Placental epithelial cell (primary cell): ENCODE results near the gene FASTKD3. TPM values are rescaled to one million over a fixed set of nuclear protein-coding genes. Genes with fewer than 3 reads are reported as not detected.

Source experiments
- total RNA-seq: library from RNA; depleted of rRNA; stranded (reverse); fragments of >200 nt; gene quantifications from 2 replicates; pipeline ENCODE4 v1.2.3, GENCODE V29; 2012

FASTKD3 gene, protein sequence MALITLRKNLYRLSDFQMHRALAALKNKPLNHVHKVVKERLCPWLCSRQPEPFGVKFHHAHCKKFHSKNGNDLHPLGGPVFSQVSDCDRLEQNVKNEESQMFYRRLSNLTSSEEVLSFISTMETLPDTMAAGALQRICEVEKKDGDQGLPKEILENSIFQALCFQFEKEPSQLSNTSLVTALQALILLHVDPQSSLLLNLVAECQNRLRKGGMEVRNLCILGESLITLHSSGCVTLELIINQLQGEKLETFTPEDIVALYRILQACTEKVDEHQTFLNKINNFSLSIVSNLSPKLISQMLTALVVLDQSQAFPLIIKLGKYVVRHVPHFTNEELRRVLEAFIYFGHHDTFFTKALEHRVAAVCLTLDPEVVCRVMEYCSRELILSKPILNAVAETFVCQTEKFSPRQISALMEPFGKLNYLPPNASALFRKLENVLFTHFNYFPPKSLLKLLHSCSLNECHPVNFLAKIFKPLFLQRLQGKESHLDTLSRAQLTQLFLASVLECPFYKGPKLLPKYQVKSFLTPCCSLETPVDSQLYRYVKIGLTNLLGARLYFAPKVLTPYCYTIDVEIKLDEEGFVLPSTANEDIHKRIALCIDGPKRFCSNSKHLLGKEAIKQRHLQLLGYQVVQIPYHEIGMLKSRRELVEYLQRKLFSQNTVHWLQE
- total RNA-seq = 7.9 and 10.3 TPM in 2 replicates

GRCh38 chr5:7868773-7869473 is at the start of gene FASTKD3, which contains the start of gene MTRR:
FASTKD3 (minus strand) TSS chr5:7869031; CDS start chr5:7868083, 948 bp downstream.
MTRR (plus strand) TSS chr5:7869148; CDS start chr5:7870795, 1,647 bp downstream.

GRCh38 chr5:7850395-7851239 is 18.2 kb downstream of the FASTKD3 start, which contains the start of gene CFAP90:
CFAP90 (minus strand) TSS chr5:7851133; CDS start chr5:7851021, 112 bp downstream.

Other genes with a start within 250 kb of the FASTKD3 start
- 0.39 and 0.54 TPM in 2 replicates for gene CFAP90, start 17.9 kb downstream of the FASTKD3 start, total RNA-seq
- 26.3 and 29.7 TPM in 2 replicates for gene MTRR, start 117 bp upstream of the FASTKD3 start, total RNA-seq